H9 (cell line): ENCODE results near the gene PRDM5. TPM values are rescaled to one million over a fixed set of nuclear protein-coding genes. Genes with fewer than 3 reads are reported as not detected.

Experiments used
- DNase-seq: peaks from one replicate; pipeline ENCODE4 v3.0.0-alpha.2; 2017
- H2AFZ ChIP-seq: one replicate; pipeline ENCODE4 v1.6.1; 2013; ENCODE audit warnings: mild to moderate bottlenecking, low read length, control low read depth, moderate library complexity
- H2AK5ac ChIP-seq: 2 replicates; pipeline ENCODE4 v1.6.1; 2013; ENCODE audit warnings: low read length, control low read depth, mixed read lengths; ENCODE audit not compliant: insufficient read length
- H2BK120ac ChIP-seq: one replicate; pipeline ENCODE4 v1.6.1; 2013; ENCODE audit warnings: low read depth, mild to moderate bottlenecking, low read length, control low read depth, inconsistent platforms; ENCODE audit not compliant: poor library complexity, severe bottlenecking
- H2BK12ac ChIP-seq: 2 replicates; pipeline ENCODE4 v1.6.1; 2013; ENCODE audit warnings: low read length, control low read depth, mixed read lengths, low read depth; ENCODE audit not compliant: insufficient read length
- H2BK15ac ChIP-seq: 2 replicates; pipeline ENCODE4 v1.6.1; 2013; ENCODE audit warnings: low read depth, low read length, control low read depth
- H2BK20ac ChIP-seq: one replicate; pipeline ENCODE4 v1.6.1; 2013; ENCODE audit warnings: low read depth, mild to moderate bottlenecking, low read length, control low read depth, inconsistent platforms; ENCODE audit not compliant: poor library complexity, severe bottlenecking
- H2BK5ac ChIP-seq: 2 replicates; pipeline ENCODE4 v1.6.1; 2013; ENCODE audit warnings: low read length, control low read depth, mixed read lengths; ENCODE audit not compliant: insufficient read length
- H3K14ac ChIP-seq: 2 replicates; pipeline ENCODE4 v1.6.1; 2013; ENCODE audit warnings: low read length, control low read depth; ENCODE audit not compliant: insufficient read depth
- H3K18ac ChIP-seq: 2 replicates; pipeline ENCODE4 v1.6.1; 2013; ENCODE audit warnings: low read depth, mild to moderate bottlenecking, mixed read lengths, low read length, control low read depth; ENCODE audit not compliant: insufficient read length
- H3K23ac ChIP-seq: 2 replicates; pipeline ENCODE4 v1.6.1; 2013; ENCODE audit warnings: low read length, control low read depth, mixed read lengths, low read depth; ENCODE audit not compliant: insufficient read length
- H3K23me2 ChIP-seq: 2 replicates; pipeline ENCODE4 v1.6.1; 2013; ENCODE audit warnings: low read depth, mild to moderate bottlenecking, mixed read lengths, low read length, control low read depth; ENCODE audit not compliant: insufficient read length, poor library complexity, severe bottlenecking
- H3K27ac ChIP-seq: 2 replicates; pipeline ENCODE4 v1.5.1; 2013; ENCODE audit warnings: low read length, control low read depth, mixed read lengths, low read depth; ENCODE audit not compliant: insufficient read length
- H3K27me3 ChIP-seq: 2 replicates; pipeline ENCODE4 v1.6.1; 2013; ENCODE audit warnings: low read length, control low read depth, inconsistent platforms; ENCODE audit not compliant: insufficient read depth
- H3K4ac ChIP-seq: 2 replicates; pipeline ENCODE4 v1.6.1; 2013; ENCODE audit warnings: low read depth, mild to moderate bottlenecking, control low read depth, inconsistent platforms, low read length, moderate library complexity
- H3K4me1 ChIP-seq: 2 replicates; pipeline ENCODE4 v1.6.1; 2013; ENCODE audit warnings: low read length, control low read depth, inconsistent platforms; ENCODE audit not compliant: insufficient read depth
- H3K4me2 ChIP-seq: 2 replicates; pipeline ENCODE4 v1.6.1; 2013; ENCODE audit warnings: low read length, control low read depth, mixed read lengths; ENCODE audit not compliant: insufficient read length, insufficient read depth
- H3K56ac ChIP-seq: 2 replicates; pipeline ENCODE4 v1.6.1; 2013; ENCODE audit warnings: low read depth, mild to moderate bottlenecking, mixed read lengths, low read length, control low read depth; ENCODE audit not compliant: insufficient read length
- H3K79me1 ChIP-seq: 2 replicates; pipeline ENCODE4 v1.6.1; 2013; ENCODE audit warnings: low read depth, mild to moderate bottlenecking, moderate library complexity, low read length, control low read depth, inconsistent platforms; ENCODE audit not compliant: insufficient read depth, poor library complexity, severe bottlenecking
- H3K79me2 ChIP-seq: 2 replicates; pipeline ENCODE4 v1.6.1; 2013; ENCODE audit warnings: low read length, control low read depth, inconsistent platforms; ENCODE audit not compliant: insufficient read depth
- H3K9ac ChIP-seq: 2 replicates; pipeline ENCODE4 v1.6.1; 2013; ENCODE audit warnings: low read length, control low read depth, mixed read lengths; ENCODE audit not compliant: insufficient read length; ENCODE audit errors: extremely low read depth
- H3K9me3 ChIP-seq: one replicate; pipeline ENCODE4 v1.6.1; 2013; ENCODE audit warnings: low read depth, low read length, inconsistent platforms; ENCODE audit not compliant: control insufficient read depth
- H3T11ph ChIP-seq: one replicate; pipeline ENCODE4 v1.6.1; 2013; ENCODE audit warnings: mild to moderate bottlenecking, low read length, control low read depth, inconsistent platforms
- H4K20me1 ChIP-seq: one replicate; pipeline ENCODE4 v1.6.1; 2013; ENCODE audit not compliant: control insufficient read depth, insufficient read length, insufficient read depth
- H4K5ac ChIP-seq: 2 replicates; pipeline ENCODE4 v1.6.1; 2013; ENCODE audit warnings: low read depth, mild to moderate bottlenecking, mixed read lengths, low read length, control low read depth; ENCODE audit not compliant: insufficient read length
- H4K8ac ChIP-seq: replicated peaks from 2 replicates; pipeline ENCODE4 v1.6.1; 2013; ENCODE audit warnings: low read length, control low read depth, mixed read lengths, low read depth; ENCODE audit not compliant: insufficient read length
- H4K91ac ChIP-seq: 2 replicates; pipeline ENCODE4 v1.6.1; 2013; ENCODE audit warnings: low read depth, mild to moderate bottlenecking, moderate library complexity, mixed read lengths, low read length, control low read depth; ENCODE audit not compliant: insufficient read length
- H3K27ac Mint-ChIP-seq, 3 experiments: 2 replicates in 2 of 3; 3 replicates in 1 of 3; pipeline ENCODE4 v1.8.0; 2020 to 2021; ENCODE audit warnings: mixed read lengths in 3 of 3, mild to moderate bottlenecking in 1 of 3, moderate library complexity in 1 of 3
- H3K27me3 Mint-ChIP-seq: 2 replicates; pipeline ENCODE4 v1.8.0; 2021; ENCODE audit warnings: low read depth, mild to moderate bottlenecking, moderate library complexity, mixed read lengths
- H3K36me3 Mint-ChIP-seq, 3 experiments: 2 replicates in 2 of 3; 3 replicates in 1 of 3; pipeline ENCODE4 v1.8.0; 2020 to 2021; ENCODE audit warnings: low read depth in 3 of 3, mixed read lengths in 3 of 3; ENCODE audit not compliant: insufficient read depth in 1 of 3
- H3K4me1 Mint-ChIP-seq, 2 experiments: 2 replicates each; pipeline ENCODE4 v1.8.0; 2020; ENCODE audit warnings: mixed read lengths in 2 of 2
- H3K4me3 Mint-ChIP-seq, 2 experiments: 2 replicates in 1 of 2; 3 replicates in 1 of 2; pipeline ENCODE4 v1.8.0; 2020 to 2021; ENCODE audit warnings: mild to moderate bottlenecking in 2 of 2, mixed read lengths in 2 of 2, moderate library complexity in 1 of 2
- H3K9me3 Mint-ChIP-seq, 2 experiments: 2 replicates in 1 of 2; 3 replicates in 1 of 2; pipeline ENCODE4 v1.8.0; 2020; ENCODE audit warnings: mild to moderate bottlenecking in 2 of 2, mixed read lengths in 2 of 2, moderate library complexity in 1 of 2
- WGBS: extraction: QIAGEN DNeasy Blood & Tissue Kit; methylation state at CpG from one replicate; pipeline ENCODE4 v1.1.7; 2013; ENCODE audit warnings: missing lambda C conversion rate, low lambda C conversion rate, mixed read lengths; ENCODE audit not compliant: insufficient read length; ENCODE audit errors: extremely low coverage; 5-methylcytosine and 5-hydroxymethylcytosine counted together
- total RNA-seq: library from RNA; stranded (reverse); gene quantifications from 2 replicates; pipeline ENCODE4 v1.2.1, GENCODE V29; 2021
- TF ChIP-seq, protein P1 (sequence below): fragments of 200-600 bp; sonication (generic); conservative IDR thresholded peaks from 3 replicates; pipeline ENCODE4 v1.8.0; 2021; ENCODE audit warnings: antibody characterized with exemption, mild to moderate bottlenecking

PRDM5 gene
- total RNA-seq, 1 experiment from 2014 or later = 21.7 TPM

DNA sequence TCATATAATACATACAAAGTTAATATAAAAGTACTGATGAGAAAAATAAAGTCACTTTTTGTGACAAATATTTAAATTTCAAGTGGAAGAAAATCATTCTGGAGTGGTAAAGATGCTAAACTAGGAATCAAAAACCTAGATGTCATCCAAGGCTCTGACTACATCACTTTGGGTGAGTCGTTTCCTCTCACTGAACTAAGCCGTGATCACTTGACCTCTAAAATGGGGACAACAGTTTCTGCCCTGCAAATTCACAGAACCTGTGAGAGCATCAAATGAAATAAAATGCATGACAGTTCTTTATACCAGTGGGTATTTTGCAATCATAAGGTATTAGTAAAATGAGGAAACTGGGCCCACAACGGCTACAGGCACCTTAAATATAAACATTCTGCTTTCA is 63.8 kb downstream of the PRDM5 start:
- Histone ChIP-seq H3K4me2 (no peak overlapping the region), H3K18ac (no peak overlapping the region), H4K8ac (no peak overlapping the region), H3K4ac (no peak overlapping the region), H3K9ac (no peak overlapping the region), H3K56ac (no peak overlapping the region), H3K79me1 (no peaks in the 10 kb centered on the region), H2BK20ac (no peak overlapping the region), H2BK5ac (no peak overlapping the region), H3K23me2 (no peaks in the 10 kb centered on the region), H3K14ac (no peak overlapping the region), H3K27ac (no peak overlapping the region), H2BK12ac (no peak overlapping the region), H3K27me3 (no peaks in the 10 kb centered on the region), H2BK120ac (no peak overlapping the region), H3K4me1 (no peaks in the 10 kb centered on the region), H3T11ph (no peak overlapping the region), H2AK5ac (no peak overlapping the region), H2AFZ (no peak overlapping the region), H2BK15ac (no peak overlapping the region), H4K5ac (no peak overlapping the region), H3K9me3 (no peaks in the 10 kb centered on the region), H3K23ac (no peak overlapping the region), H4K91ac (no peak overlapping the region), H3K79me2 (no peaks in the 10 kb centered on the region), H4K20me1 (no peaks in the 10 kb centered on the region)
- Mint-ChIP-seq H3K27me3 (no peaks in the 10 kb centered on the region), H3K9me3 (no peaks in the 10 kb centered on the region), H3K36me3 (no peaks in the 10 kb centered on the region), H3K4me3 (no peak overlapping the region), H3K4me1 (peaks cover 6 to 9% of the 10 kb centered on the region in 2 experiments), H3K27ac (no peak overlapping the region)
- no CpG with 5 or more reads among the region's 3 CpGs for WGBS
- DNase-seq = no peak
- TF ChIP-seq, protein P1, sequence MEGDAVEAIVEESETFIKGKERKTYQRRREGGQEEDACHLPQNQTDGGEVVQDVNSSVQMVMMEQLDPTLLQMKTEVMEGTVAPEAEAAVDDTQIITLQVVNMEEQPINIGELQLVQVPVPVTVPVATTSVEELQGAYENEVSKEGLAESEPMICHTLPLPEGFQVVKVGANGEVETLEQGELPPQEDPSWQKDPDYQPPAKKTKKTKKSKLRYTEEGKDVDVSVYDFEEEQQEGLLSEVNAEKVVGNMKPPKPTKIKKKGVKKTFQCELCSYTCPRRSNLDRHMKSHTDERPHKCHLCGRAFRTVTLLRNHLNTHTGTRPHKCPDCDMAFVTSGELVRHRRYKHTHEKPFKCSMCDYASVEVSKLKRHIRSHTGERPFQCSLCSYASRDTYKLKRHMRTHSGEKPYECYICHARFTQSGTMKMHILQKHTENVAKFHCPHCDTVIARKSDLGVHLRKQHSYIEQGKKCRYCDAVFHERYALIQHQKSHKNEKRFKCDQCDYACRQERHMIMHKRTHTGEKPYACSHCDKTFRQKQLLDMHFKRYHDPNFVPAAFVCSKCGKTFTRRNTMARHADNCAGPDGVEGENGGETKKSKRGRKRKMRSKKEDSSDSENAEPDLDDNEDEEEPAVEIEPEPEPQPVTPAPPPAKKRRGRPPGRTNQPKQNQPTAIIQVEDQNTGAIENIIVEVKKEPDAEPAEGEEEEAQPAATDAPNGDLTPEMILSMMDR = no peak
